Tongue (tissue), 2 donors: ENCODE measurements around the gene SLC2A11. TPM values are rescaled to one million over a fixed set of nuclear protein-coding genes. Genes with fewer than 3 reads are reported as not detected.
"Not testable (repeated sequence)": the region's sequence is repeated elsewhere in the genome, so short reads cannot be mapped to it uniquely, and the experiment has no call there.

Source experiments
- DNase-seq: peaks from one replicate; pipeline ENCODE4 v3.0.0-alpha.2; 2015
- total RNA-seq: library from RNA; depleted of rRNA; stranded (reverse); fragments of >200 nt; gene quantifications from one replicate; pipeline ENCODE4 v1.2.3, GENCODE V29; 2014

SLC2A11 gene
- total RNA-seq, 1 donor from 2014 or later: 8.2 TPM

DNA sequence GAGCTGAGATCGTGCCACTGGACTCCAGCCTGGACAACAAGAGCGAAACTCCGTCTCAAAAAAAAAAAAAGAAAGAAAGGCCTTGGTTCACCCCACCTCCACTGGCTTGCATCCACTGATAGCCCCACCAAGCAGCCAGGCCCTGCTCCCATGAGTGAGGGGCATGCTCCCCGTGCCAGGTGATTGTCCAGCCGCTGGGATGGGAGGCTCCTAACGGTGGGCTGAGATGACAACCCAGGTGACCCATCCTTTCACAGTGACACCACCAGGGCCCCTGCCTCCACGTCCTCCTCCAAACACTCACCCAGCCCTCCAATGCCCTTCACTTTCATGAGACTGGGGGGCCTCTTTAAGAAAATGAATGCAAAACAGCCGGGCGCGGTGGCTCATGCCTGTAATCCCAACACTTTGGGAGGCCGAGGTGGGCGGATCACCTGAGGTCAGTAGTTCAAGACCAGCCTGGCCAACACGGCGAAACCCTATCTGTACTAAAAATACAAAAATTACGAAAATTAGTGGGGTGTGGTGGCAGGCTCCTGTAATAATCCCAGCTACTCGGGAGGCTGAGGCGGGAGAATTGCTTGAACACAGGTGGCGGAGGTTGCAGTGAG lies 10.3 kb upstream of the SLC2A11 start:
- DNase-seq: no peak

DNA sequence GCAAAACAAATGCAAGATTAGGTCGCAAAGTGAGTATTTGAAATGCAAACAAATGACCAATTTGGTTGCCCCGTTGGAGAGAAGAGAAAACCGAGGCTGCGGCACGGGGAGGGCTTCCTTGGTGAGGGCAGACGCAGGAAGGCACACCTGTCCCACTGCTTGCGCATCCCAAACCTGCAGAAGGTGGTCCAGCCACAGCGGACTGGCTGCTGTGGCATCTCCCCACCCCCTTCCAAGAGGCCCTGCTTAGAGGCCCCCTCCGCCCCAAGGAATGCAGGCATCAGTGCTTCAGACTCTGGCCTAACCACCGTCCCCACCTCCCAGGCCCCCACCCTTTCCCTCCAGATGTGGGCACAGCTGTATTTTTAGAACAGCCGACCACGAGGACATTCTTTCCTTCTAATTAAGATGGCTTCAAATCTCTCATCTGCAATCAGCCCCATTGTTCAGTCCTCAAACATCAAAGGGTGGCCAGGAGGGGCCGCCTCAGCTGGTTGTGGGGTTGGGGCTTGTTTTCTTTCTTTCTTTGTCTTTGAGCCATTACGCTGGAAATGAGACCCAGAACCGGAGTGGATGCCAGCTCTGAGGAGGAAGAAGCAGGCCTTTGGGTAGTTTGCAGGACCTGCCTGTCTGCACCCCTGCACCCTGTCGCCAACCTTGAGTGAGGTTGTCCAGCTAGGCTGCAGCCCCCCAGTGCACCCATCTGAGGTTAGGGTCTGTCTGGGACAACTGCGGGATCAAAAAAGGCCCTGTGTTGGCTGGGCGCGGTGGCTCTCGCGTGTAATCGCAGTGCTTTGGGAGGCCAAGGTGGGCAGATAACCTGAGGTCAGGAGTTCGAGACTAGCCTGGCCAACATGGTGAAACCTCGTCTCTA lies 9.4 kb upstream of the SLC2A11 start:
- no peak for DNase-seq

GRCh38 chr22:23849009-23850006 lies 8.4 kb upstream of the SLC2A11 start:
- peak; percentile 86 for DNase-seq

DNA sequence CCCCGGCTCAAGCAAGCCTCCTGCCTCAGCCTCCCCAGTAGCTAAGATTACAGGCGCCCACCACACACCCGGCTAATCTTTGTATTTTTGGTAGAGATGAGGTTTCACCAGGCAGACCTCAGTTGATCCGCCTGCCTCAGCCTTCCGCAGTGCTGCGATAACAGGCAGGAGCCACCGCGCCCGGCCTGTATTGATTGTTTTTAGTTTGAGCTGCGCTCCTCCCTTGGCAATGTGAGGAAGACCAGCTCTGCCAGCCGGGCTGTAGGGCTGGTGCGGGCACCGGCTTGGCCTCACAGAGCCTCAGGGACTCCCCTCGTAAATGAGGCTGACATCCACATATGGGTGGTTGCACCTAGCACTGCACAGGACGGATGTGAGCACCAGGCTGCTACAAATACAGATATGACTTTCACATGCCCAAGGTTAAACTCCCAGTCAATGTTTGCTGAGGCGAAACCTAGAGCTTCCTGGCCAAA lies 7.5 kb upstream of the SLC2A11 start:
- DNase-seq: no peak

DNA sequence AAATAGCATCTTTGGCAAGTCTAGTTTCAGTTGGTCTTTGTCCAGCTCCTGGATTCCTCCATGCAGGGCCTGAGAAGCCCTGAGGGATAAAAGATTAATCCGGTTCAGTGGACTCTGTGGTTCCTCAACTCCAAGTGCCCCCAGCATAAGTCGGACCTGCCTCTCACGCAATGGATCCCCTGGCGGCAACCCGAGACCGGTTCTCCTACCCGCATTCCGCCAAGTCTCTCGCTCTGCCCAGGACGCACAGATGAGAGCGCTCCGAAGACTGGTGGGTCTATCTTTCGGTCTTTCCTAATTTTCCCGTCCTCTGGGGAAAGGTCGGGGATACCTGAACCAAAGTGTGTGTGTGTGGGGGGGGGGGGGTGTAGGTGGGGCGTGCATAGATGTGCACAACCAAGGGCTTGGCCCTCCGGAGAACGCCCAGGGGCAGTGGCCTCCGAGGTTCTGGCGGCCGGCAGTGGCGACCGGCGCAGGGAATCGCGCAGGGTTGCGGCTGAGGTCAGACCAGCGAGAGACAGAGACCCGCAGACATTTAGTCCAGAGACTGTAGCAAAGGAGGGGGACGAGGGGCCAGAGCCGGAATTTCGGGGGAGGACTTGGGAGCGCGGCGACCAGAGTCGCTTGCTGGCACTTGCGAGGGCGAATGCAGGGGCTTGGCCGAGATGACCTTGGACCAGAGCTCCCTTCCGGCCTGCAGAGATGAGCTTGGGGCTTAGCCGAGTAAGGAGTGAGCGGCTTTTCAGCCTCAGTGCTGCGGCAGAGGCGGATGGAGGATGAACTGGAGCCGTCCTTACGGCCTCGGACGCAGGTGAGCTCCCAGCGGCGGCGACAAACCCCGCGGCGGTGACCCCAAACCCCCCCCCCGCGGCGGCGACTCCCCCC lies 712 bp upstream of the SLC2A11 start:
- peak; percentile 42 for DNase-seq

DNA sequence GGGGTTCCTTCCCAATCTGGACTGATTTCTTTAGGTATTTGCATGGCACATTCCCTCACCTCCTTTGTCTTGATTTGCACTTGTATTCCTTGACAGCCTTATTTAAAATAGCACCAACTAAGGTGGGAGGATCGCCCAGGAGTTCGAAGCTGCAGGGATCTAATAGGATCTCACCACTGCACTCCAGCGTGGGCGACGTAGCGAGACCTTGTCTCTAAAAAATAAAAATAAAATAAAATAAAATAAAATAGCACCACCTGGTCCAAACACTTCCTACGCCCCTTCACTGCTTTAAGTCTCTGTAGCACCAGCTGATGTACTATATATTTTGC lies 775 bp downstream of the SLC2A11 start:
- no peak for DNase-seq

DNA sequence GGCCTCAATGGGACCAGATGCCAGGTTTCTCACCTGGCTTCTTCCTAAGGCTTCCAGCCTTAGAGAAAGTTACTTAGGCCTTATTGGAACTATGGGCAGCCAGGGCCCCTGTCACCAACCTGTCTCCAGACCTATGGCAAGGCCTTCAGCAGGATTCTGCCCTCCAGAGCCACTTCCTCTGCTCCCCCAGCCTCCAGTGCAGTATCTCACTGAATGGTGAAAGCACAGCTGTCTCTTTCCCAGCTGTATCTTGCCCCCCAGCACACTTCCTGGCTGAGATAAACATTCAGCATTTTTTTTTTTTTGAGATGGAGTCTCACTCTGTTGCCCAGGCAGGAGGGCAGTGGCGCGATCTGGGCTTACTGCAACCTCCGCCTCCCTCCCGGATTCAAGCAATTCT lies 1.5 kb downstream of the SLC2A11 start:
- no peak for DNase-seq

GRCh38 chr22:23860187-23860586 lies 2.5 kb downstream of the SLC2A11 start:
- DNase-seq: not testable (repeated sequence)

DNA sequence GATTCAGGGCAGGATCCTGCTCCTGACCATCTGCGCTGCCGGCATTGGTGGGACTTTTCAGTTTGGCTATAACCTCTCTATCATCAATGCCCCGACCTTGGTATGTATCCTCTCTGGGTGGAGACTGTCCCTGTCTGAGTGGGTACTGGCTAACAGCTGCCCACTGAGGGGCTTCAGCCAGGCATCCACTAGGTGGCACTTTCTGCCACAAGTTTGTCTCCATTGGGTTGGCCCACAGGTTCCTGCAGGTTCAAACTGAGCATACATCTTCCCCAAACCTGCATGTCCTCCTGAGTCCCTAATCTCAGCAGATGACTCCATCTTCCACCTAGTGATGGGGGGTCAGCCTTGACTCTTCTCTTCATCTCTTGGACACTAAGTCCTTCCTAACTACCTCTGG lies 4.4 kb downstream of the SLC2A11 start:
- DNase-seq: peak; percentile 47

GRCh38 chr22:23864499-23865154 lies 7.0 kb downstream of the SLC2A11 start:
- not testable (repeated sequence) for DNase-seq

- DNase-seq: no peak
Measured at GRCh38 chr22:23868580-23868979, 10.9 kb downstream of the SLC2A11 start.

DNA sequence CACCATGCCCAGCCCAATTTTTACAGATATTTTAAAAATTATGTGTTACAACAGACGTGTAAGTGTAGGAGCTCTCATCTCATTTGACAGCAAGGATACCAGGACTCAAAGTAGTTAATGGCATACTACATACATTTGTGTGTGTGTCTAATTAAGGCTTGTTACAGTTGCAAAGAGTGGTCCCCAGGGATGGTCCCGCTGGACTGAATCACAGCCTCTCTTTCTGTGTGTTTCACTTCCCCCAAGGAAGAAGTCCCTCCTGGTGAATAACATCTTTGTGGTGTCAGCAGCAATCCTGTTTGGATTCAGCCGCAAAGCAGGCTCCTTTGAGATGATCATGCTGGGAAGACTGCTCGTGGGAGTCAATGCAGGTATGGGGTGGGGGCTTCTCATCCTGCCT lies 17.2 kb downstream of the SLC2A11 start:
- DNase-seq: no peak

- no peak for DNase-seq
Measured at GRCh38 chr22:23875801-23876200, 18.1 kb downstream of the SLC2A11 start.

DNA sequence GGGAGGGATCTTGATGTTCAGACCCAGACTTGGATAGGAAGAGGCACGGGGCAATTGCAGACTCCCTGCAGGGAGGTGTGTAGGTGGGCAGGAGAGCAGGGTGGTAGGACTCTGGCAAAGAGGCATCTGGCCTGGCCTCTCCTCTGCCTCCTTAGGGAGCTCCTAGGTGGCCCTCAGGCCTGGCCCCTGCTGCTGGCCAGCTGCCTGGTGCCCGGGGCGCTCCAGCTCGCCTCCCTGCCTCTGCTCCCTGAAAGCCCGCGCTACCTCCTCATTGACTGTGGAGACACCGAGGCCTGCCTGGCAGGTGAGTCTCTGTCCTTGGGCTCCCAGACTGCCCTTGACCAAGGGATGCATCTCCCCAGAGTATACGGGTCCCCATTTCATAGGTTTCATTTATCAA lies 19.9 kb downstream of the SLC2A11 start:
- no peak for DNase-seq

GRCh38 chr22:23878219-23878618 lies 20.5 kb downstream of the SLC2A11 start:
- no peak for DNase-seq

DNA sequence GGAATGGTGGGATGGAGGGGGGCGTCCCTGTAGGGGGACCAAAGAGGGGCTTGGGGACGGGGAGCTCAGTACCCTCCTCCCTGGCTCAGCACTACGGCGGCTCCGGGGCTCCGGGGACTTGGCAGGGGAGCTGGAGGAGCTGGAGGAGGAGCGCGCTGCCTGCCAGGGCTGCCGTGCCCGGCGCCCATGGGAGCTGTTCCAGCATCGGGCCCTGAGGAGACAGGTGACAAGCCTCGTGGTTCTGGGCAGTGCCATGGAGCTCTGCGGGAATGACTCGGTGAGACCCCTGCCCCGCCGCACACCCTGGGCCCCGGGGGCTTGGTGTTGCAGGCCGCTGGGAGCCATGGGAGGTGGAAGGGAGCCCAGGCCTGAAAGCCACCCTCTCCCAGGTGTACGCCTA lies 24.7 kb downstream of the SLC2A11 start:
- DNase-seq: no peak

DNA sequence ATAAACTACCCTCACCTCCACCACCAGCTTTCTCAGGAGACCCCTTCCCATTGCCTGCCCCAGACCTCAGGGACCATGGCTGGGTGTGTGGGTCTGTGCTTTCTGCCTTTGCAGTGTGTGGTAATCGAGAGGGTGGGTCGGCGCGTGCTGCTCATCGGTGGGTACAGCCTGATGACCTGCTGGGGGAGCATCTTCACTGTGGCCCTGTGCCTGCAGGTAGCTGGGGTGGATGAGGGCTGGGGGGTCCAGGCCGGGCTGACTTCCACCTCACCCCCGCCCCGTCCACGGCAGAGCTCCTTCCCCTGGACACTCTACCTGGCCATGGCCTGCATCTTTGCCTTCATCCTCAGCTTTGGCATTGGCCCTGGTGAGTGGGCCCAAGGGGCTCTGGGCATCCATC lies 26.0 kb downstream of the SLC2A11 start:
- no peak for DNase-seq

DNA sequence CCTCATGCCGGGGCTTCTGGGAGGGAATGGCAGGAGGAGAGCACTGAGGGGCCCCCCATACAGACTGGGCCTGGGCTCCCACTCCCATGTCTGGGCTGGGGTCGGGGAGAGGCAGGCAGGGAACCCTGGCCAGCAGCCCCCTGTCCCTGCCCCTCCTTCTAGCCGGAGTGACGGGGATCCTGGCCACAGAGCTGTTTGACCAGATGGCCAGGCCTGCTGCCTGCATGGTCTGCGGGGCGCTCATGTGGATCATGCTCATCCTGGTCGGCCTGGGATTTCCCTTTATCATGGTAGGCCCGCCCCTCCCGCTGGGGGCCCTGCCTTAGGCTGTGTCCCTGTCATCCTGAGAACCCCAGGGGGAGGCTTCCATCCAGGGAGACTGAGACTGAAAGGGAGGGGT lies 26.5 kb downstream of the SLC2A11 start:
- no peak for DNase-seq

DNA sequence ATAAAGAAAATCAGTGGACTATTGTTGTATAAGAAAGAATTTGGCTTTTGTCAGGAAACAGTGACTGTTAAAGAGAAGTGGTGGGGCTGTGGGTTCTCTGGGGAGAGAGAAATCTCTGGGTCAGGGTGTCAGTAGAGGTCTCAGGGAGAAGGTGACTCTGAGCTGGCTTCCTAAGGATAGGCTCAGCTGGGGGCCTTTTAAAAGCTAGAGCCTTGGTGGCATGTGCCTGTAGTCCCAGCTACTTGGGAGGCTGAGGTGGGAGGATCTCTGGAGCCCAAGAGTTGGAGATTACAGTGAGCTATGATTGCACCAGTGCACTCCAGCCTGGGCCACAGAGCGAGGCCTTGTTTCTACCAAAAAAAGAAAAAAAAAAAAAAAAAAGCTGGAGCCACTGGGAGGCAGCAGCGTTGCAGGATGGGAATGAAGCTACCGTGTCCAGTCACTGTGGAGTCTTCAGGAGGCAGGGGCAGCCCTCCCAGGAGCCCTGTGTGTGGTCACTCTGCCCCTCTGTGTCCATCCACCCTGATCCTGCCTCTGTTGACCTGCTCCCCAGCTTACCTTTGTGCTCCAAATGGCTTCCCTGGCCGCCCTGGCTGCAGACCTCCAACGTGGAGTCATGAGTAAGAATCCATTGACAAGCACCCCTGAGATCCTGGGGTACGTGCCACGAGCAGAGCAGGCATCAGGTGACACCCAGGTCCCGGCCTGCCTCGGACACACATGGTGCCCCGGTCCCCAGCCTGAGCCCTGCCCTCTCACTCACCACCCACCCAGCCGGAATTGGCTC lies 31.1 kb downstream of the SLC2A11 start:
- no peak for DNase-seq

DNA sequence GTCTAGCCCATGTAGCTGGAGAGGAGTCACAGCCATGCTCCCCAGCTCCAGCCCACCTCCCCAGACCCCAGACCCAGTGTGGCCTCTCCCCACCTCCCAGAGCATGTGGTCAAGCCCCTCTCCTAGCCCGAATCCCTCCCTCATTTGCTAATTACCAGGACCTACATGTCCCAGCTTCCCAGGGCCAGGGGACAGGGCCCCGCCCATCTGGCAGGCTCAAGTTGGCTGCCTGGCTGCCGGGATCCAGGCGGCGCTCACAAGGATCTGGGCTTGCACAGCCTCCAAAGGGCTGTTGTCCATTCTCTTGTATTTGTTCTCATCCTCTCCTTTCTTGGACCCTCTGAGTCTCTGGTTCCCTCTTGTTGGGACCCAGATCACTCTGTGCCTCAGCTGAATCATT lies 31.9 kb downstream of the SLC2A11 start:
- DNase-seq: no peak
